Small intestine (tissue), 7 donors: ENCODE results near the gene HEMK1. TPM values are rescaled to one million over a fixed set of nuclear protein-coding genes. Genes with fewer than 3 reads are reported as not detected.

Source experiments
- DNase-seq, 2 donors: peaks; one replicate each; pipeline versions ENCODE4 v3.0.0 to v3.0.0-alpha.2; 2013
- FAIRE-seq: peaks from 2 replicates; lab custom pipeline; 2012; peaks lifted over from hg19 to GRCh38; lab: Jason Lieb, UNC
- H3K27ac ChIP-seq, 3 donors: one replicate each; pipeline ENCODE4 v1.5.1; 2013; ENCODE audit warnings: low read length in 2 of 3, mild to moderate bottlenecking in 2 of 3, control low read depth in 1 of 3, inconsistent platforms in 1 of 3, low read depth in 1 of 3, moderate library complexity in 1 of 3
- H3K27me3 ChIP-seq, 3 donors: one replicate each; pipeline ENCODE4 v1.6.1; 2013; ENCODE audit warnings: low read length in 3 of 3, inconsistent platforms in 1 of 3; ENCODE audit not compliant: control insufficient read depth in 3 of 3, insufficient read depth in 3 of 3
- H3K36me3 ChIP-seq, 3 donors: one replicate each; pipeline ENCODE4 v1.6.1; 2013; ENCODE audit warnings: low read length in 3 of 3, inconsistent platforms in 1 of 3, low read depth in 1 of 3, mild to moderate bottlenecking in 1 of 3, moderate library complexity in 1 of 3; ENCODE audit not compliant: control insufficient read depth in 3 of 3, insufficient read depth in 2 of 3
- H3K4me1 ChIP-seq, 3 donors: one replicate each; pipeline ENCODE4 v1.6.1; 2013; ENCODE audit warnings: low read length in 2 of 3, inconsistent platforms in 1 of 3, low read depth in 1 of 3, mild to moderate bottlenecking in 1 of 3, moderate library complexity in 1 of 3; ENCODE audit not compliant: control insufficient read depth in 3 of 3, insufficient read depth in 2 of 3
- H3K4me3 ChIP-seq, 3 donors: one replicate each; pipeline ENCODE4 v1.5.1; 2013; ENCODE audit warnings: low read length in 3 of 3, control low read depth in 1 of 3, inconsistent platforms in 1 of 3, low read depth in 1 of 3, mild to moderate bottlenecking in 1 of 3, moderate library complexity in 1 of 3
- H3K9me3 ChIP-seq, 2 donors: one replicate each; pipeline ENCODE4 v1.6.1; 2013; ENCODE audit warnings: low read depth in 1 of 2, low read length in 1 of 2; ENCODE audit not compliant: control insufficient read depth in 2 of 2, insufficient read depth in 1 of 2
- WGBS, 3 donors: extraction: QIAGEN DNeasy Blood & Tissue Kit; methylation state at CpG; one replicate each; pipeline ENCODE4 v1.1.7; 2013; 5-methylcytosine and 5-hydroxymethylcytosine counted together
- polyA plus RNA-seq, 4 donors: library from polyadenylated mRNA; stranded (reverse) in 3 of 4; unstranded in 1 of 4; fragments of 200-250 nt in 3 of 4; fragments of 120-200 nt in 1 of 4; gene quantifications; one replicate each; pipeline versions ENCODE4 v1.2.1 to v1.2.3, GENCODE V29; 2013
- donor health status: healthy with polysubstance abuse.
- donor health status: control.
- donor health status: control.
- donor health status: Bipolar disorder and iron deficiency.
- donor health status: healthy.

HEMK1 gene
- polyA plus RNA-seq, 4 donors = 13.9 to 30.1 (median 16.0) TPM

DNA sequence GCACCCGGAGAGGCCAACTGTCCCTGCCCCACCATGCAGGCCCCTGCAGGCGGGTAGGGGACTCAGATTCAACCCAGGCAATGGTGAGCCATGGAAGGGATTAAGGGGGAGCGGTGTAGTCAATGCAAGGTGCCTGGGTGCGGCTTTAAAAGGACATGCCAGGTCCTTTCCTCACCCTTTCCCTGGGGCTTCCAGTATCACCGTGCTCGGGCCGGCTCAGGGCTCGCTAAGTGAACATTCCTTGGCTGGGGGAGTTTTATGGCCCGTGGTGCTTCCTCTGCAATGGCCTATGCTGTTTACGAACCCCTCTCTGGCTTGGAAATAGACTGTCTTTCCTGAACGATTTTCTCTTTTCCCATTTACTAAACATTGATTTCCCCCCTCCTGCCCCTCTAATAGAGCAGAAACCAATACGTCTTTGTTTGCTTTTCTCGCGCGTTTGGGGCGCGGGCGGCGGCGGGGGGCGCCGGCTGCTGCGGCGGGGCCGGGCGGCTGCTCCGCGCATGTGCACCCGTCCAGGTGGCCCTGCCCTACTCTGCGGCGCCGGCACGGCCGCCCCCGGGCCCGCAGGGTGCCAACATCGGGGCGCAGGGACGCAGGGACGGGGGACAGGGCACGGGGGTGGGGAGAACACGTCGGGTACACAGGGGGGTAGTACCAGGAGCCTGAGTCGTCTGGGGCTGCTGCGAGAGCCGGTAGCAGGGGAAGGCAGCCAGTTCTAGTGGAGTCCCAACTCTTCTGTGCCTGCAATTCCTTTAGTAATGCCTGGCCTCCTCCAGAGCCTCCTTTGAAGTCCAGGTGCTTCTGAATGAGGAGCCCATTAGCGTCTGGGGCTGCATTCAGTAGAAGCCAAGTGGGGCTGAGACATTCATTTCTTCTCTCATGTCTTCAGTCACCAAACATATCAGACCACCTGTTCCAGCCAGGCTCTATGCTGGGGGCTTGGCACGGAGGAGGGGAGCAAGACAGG lies 39.0 kb upstream of the HEMK1 start:
- H3K9me3 ChIP-seq = no peaks in the 10 kb centered on the region
- no peaks in the 10 kb centered on the region for H3K36me3 ChIP-seq
- no peak overlapping the region for H3K27ac ChIP-seq
- DNase-seq = peak in 1 of 2 donors; percentile 48
- no peak for FAIRE-seq
- H3K27me3 ChIP-seq = peaks cover 0 to 11% (median 4%) of the 10 kb centered on the region in 3 donors
- H3K4me3 ChIP-seq = no peak overlapping the region
- WGBS, 3 donors = 9 to 15% (median 13%) methylated on average over 45 to 48 of the region's 48 CpGs
- H3K4me1 ChIP-seq = peaks cover 0 to 37% (median 0%) of the 10 kb centered on the region in 3 donors

DNA sequence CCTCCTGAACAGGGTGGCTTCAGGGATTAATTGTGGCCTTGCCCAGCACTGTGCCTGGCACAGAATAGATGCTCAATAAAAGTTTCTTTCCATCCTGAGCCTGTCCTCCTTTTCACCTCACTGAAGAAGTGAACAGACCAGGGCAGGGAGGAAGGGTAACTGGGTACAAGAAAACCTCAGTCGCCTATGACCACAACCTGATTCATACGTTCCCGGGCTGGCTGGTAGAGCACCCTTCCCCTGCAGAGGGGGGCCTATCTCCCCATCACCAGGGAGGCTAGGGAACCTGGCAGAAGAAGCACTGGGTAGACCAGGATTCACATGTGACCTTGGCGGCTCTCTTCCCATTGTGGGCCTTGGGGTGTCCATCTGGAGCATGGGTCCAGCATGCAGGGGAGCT lies 38.1 kb upstream of the HEMK1 start:
- no peak overlapping the region for H3K4me3 ChIP-seq
- H3K27me3 ChIP-seq = peaks cover 0 to 12% (median 4%) of the 10 kb centered on the region in 3 donors
- no peaks in the 10 kb centered on the region for H3K9me3 ChIP-seq
- H3K27ac ChIP-seq = no peak overlapping the region
- DNase-seq = no peak
- no peak for FAIRE-seq
- 82 to 92% (median 84%) methylated on average over 4 of the region's 4 CpGs for WGBS, 3 donors
- peaks cover 0 to 29% (median 0%) of the 10 kb centered on the region in 3 donors for H3K4me1 ChIP-seq
- no peaks in the 10 kb centered on the region for H3K36me3 ChIP-seq

DNA sequence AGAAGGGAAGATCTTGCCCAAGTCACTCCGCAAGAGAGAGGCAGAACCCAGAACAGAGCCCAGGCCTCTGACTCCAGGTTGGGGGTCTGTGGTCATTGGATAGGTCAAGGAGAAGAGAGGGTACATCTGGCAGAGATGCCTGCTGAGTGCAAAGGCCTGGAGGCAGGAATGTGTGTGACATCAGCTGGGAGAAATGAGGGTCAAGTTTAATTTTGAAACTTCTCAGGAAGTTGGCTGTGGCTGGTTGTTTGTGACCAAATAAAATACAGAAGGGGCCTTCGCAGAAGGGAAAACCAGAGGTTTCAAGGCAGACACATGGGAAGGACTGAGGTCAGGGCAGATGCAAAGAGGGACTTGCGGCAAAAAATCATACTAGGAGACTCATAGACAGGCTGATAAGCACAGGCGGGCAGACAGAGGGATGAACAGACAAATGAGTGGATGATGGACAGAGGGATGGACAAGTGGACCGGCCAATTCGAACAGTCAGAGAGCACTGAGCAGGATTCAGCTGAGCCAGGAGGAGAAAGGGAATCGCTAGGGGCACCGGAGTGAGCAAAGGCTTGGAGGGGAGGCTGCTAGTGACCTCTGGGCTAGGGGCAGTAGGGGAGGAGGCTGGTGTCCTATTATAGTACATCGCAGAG lies 37.1 kb upstream of the HEMK1 start:
- H3K4me1 ChIP-seq = peaks cover 0 to 22% (median 0%) of the 10 kb centered on the region in 3 donors
- DNase-seq (no peak), FAIRE-seq (no peak)
- no peaks in the 10 kb centered on the region for H3K9me3 ChIP-seq
- H3K4me3 ChIP-seq = no peak overlapping the region
- no peaks in the 10 kb centered on the region for H3K36me3 ChIP-seq
- no peak overlapping the region for H3K27ac ChIP-seq
- peaks cover 0 to 15% (median 4%) of the 10 kb centered on the region in 3 donors for H3K27me3 ChIP-seq
- 84 to 90% (median 85%) methylated on average over 9 of the region's 9 CpGs for WGBS, 3 donors

DNA sequence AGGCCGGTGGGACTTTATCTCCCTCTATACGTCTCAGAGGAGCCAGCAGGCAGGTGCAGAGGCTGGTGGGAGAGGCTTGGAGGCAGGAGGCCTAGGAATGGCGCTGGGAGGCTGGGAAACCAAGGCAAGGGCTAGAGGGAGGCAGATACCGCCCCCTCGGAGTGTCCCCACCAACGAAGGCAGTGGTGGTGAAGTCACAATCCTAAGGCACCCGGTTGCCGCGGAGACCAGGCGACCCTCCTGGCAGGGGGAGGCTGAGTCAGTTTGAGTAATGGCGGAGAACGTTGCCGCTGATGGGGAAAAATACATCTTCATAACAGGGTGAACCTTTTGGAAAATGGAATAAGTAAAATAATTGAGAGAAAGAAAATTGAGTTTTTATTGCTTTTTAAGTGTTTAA lies 36.0 kb upstream of the HEMK1 start:
- no peak for DNase-seq
- H3K4me3 ChIP-seq = no peak overlapping the region
- H3K27ac ChIP-seq = no peak overlapping the region
- no peaks in the 10 kb centered on the region for H3K36me3 ChIP-seq
- 77 to 84% (median 80%) methylated on average over 13 of the region's 13 CpGs for WGBS, 3 donors
- H3K4me1 ChIP-seq = peaks cover 0 to 22% (median 0%) of the 10 kb centered on the region in 3 donors
- no peaks in the 10 kb centered on the region for H3K9me3 ChIP-seq
- peaks cover 0 to 15% (median 4%) of the 10 kb centered on the region in 3 donors for H3K27me3 ChIP-seq
- no peak for FAIRE-seq

DNA sequence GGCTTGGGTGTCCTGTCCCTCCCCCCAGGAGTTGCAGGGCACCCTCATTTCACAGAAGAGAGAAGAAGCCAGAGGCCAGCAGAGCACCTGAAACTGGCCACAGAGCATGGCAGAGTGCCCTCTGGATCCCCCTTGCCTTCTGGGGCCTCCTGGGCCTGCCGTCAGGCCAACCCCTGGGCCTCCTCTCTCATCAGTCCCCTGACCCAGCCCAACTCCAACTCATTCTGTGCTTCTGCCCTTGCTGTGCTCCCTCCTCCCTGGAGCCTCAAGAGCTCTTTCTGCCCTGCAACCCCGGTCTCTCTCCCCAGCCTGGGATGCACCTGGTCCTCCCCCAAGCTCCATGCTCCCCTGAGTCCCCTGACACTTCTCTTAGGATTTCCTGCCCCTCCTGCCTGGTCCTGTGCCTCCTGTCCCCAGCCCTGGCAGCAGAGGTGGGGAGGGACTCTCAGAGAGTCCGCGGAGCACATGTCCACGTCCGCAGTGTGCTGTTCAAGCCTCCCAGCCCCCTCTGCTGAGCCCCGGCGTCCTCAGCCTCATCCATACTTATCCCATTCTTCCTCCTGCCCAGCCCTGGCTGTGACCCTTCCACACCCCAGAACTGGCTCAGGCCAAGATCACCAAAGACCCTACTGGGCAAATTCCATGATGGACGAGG lies 35.4 kb upstream of the HEMK1 start:
- Histone ChIP-seq H3K36me3 (no peaks in the 10 kb centered on the region), H3K27me3 (peaks cover 0 to 15% (median 4%) of the 10 kb centered on the region in 3 donors), H3K4me1 (peaks cover 0 to 22% (median 0%) of the 10 kb centered on the region in 3 donors), H3K9me3 (no peaks in the 10 kb centered on the region), H3K27ac (no peak overlapping the region), H3K4me3 (no peak overlapping the region)
- no peak for DNase-seq
- WGBS, 3 donors = 68 to 75% (median 74%) methylated on average over 9 of the region's 9 CpGs
- no peak for FAIRE-seq

DNA sequence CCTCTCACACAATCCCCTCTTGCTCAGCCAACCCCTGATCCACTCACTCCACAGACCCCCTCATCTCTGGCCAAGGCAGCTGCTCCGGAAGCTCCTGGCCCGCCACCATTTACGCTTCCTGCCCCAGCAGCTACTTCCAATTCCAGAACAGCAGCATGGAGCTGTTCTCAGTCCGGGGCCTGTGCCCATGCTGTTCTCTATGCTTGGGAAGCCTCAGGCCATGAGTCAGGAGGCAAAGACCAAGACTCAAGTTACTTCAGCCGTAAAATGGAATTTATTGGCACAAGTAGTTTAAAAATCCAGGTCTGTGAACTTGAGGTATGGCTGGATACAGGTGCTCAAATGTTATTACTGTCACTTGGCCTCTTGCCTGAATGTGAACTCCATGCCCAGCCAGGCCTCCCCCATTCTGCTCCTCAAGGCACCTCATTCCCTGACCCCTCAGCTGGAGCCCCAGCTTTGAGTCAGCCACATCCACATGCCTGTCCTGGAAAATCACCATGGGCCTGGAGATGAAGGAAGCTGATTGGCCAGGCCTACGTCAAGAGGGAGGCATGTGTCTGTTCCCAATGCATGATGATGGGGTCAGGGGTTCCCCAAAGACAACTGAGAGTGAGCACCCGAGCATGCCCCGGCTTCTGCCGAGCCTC lies 34.5 kb upstream of the HEMK1 start:
- 70 to 75% (median 73%) methylated on average over 9 of the region's 9 CpGs for WGBS, 3 donors
- Histone ChIP-seq H3K9me3 (no peaks in the 10 kb centered on the region), H3K36me3 (no peaks in the 10 kb centered on the region), H3K4me1 (peaks cover 0 to 20% (median 0%) of the 10 kb centered on the region in 3 donors), H3K4me3 (no peak overlapping the region), H3K27ac (no peak overlapping the region), H3K27me3 (peaks cover 0 to 18% (median 4%) of the 10 kb centered on the region in 3 donors)
- no peak for DNase-seq
- no peak for FAIRE-seq

DNA sequence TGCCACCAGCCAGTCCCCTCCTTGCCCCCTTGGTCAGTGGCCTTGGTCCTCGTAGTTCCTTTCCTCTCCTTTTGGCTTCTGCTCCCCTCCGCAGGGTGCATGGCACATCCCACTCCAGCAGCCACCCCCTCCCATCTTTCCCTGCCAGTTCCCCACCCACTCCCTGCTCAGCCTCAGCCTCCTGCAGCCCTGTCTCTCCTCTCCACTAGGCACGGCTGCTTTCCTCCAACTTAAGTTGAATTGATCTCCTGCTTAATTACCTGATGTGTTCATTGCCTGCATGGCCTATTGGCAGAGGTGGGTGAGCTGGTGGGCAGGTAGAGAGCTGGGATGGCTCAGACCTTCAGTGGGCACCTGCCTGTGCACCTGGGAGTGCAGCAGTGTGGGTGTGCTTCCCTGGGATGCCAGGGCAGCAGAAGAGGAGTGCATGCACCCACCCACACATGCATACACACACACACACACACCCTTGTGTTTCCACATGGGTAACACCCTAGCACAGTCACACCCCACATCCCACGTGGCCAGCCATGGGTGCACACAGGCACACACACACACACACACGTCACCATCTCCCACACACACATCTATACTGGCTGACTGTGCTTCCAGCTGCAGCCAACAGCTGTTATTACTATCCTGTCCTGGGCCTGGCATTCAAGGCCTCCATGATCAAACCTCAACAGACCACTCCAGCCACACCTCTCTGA lies 32.7 kb upstream of the HEMK1 start:
- WGBS, 3 donors = 52 to 66% (median 61%) methylated on average over 5 of the region's 5 CpGs
- Histone ChIP-seq H3K9me3 (no peaks in the 10 kb centered on the region), H3K4me3 (no peak overlapping the region), H3K36me3 (no peaks in the 10 kb centered on the region), H3K4me1 (peaks cover 0 to 15% (median 0%) of the 10 kb centered on the region in 3 donors), H3K27me3 (peaks cover 0 to 7% (median 2%) of the 10 kb centered on the region in 3 donors), H3K27ac (no peak overlapping the region)
- FAIRE-seq (no peak), DNase-seq (no peak)
